HepG2 (cell line): ENCODE measurements around the gene TJAP1. TPM values are rescaled to one million over a fixed set of nuclear protein-coding genes. Genes with fewer than 3 reads are reported as not detected.

Experiments used
- DMTF1 ChIP-seq: sonication (generic); formaldehyde crosslinking; IDR thresholded peaks from 2 replicates; pipeline ENCODE4 v1.4.0; 2020; ENCODE audit warnings: mild to moderate bottlenecking, missing genetic modification reagents
- LCORL ChIP-seq, 2 experiments: fragments of 450-650 bp in 1 of 2; sonication (generic) in 1 of 2; formaldehyde crosslinking in 1 of 2; IDR thresholded peaks; 2 replicates each; pipeline versions ENCODE4 v1.5.0 to v1.6.1; 2017 to 2020; ENCODE audit warnings: antibody characterized with exemption in 1 of 2, missing genetic modification reagents in 1 of 2
- PRDM10 ChIP-seq: sonication (generic); formaldehyde crosslinking; IDR thresholded peaks from 2 replicates; pipeline ENCODE4 v1.4.0; 2020; ENCODE audit warnings: low read depth, missing genetic modification reagents
- RNF219 ChIP-seq: sonication (generic); formaldehyde crosslinking; IDR thresholded peaks from 2 replicates; pipeline ENCODE4 v1.5.0; 2020; ENCODE audit warnings: mild to moderate bottlenecking, missing genetic modification reagents
- ZFP36L1 ChIP-seq: sonication (generic); formaldehyde crosslinking; IDR thresholded peaks from 2 replicates; pipeline ENCODE4 v1.8.0; 2022; ENCODE audit warnings: mild to moderate bottlenecking, missing genetic modification reagents, moderate library complexity
- ZMAT5 ChIP-seq: sonication (generic); formaldehyde crosslinking; IDR thresholded peaks from 2 replicates; pipeline ENCODE4 v1.5.0; 2020; ENCODE audit warnings: mild to moderate bottlenecking, low read depth, missing genetic modification reagents, borderline replicate concordance
- ZNF644 ChIP-seq: IDR thresholded peaks from 2 replicates; pipeline ENCODE4 v1.6.1; 2016; ENCODE audit warnings: low read depth
- ZNF878 ChIP-seq: sonication (generic); formaldehyde crosslinking; IDR thresholded peaks from 2 replicates; pipeline ENCODE4 v1.8.1; 2023; ENCODE audit warnings: mild to moderate bottlenecking, missing genetic modification reagents, moderate library complexity
- ZSCAN5A ChIP-seq: sonication (generic); formaldehyde crosslinking; IDR thresholded peaks from 2 replicates; pipeline ENCODE4 v1.8.0; 2022; ENCODE audit warnings: mild to moderate bottlenecking, missing genetic modification reagents, borderline replicate concordance
- polyA plus RNA-seq, 8 experiments: library from polyadenylated mRNA; depleted of rRNA in 3 of 8; stranded (reverse) in 7 of 8; unstranded in 1 of 8; fragments of >200 nt; fragmentation: Illumina TruSeq in 4 of 8; extraction: Trizol in 4 of 8; gene quantifications; 2 replicates each; pipeline versions ENCODE4 v1.2.1 to v1.2.3, GENCODE V29; 2011 to 2016; ENCODE audit warnings: low read depth in 4 of 8, missing spikeins in 1 of 8, mixed read lengths in 1 of 8; ENCODE audit not compliant: insufficient read depth in 1 of 8
- total RNA-seq, 5 experiments: library from RNA; depleted of rRNA; stranded (reverse); fragments of >200 nt; fragmentation: Illumina TruSeq; extraction: Trizol; gene quantifications; 2 replicates each; pipeline ENCODE4 v1.2.3, GENCODE V29; 2016; ENCODE audit warnings: low read depth in 1 of 5

TJAP1 gene
- total and polyA plus RNA-seq, 2 of the 13 experiments (the other 11 are each of a cell fraction or from before 2014, with no cell fraction given), result 15.7 to 41.6 TPM

GRCh38 chr6:43496370-43497128 is 19.2 kb downstream of the TJAP1 start (continued):
- TF ChIP-seq ZSCAN5A (CRISPR knock-in tag), result no peak
- no peak for TF ChIP-seq ZNF878 (CRISPR knock-in tag)
- TF ChIP-seq LCORL (IDR thresholded peaks at IDR 0.05), result no peak
- TF ChIP-seq LCORL (CRISPR knock-in tag; IDR thresholded peaks at IDR 0.05), result peak; percentile 83
- no peak for TF ChIP-seq ZFP36L1
- no peak for TF ChIP-seq DMTF1 (CRISPR knock-in tag)
- no peak for TF ChIP-seq ZNF644 (CRISPR knock-in tag)
- TF ChIP-seq ZMAT5 (CRISPR knock-in tag), result no peak
- peak; percentile 23; the same call in 1 of the 2 replicates for TF ChIP-seq PRDM10 (CRISPR knock-in tag)
- TF ChIP-seq RNF219 (CRISPR knock-in tag), result no peak
